Dedifferentiated amniotic fluid mesenchymal stem cell (primary cell): Measurements from ENCODE around the gene COLGALT1.
"Not testable (repeated sequence)": the region's sequence is repeated elsewhere in the genome, so short reads cannot be mapped to it uniquely, and the experiment has no call there.

Experiments used
- DNase-seq: peaks from one replicate; pipeline ENCODE4 v3.0.0-alpha.2; 2016; ENCODE audit errors: extremely low spot score

The COLGALT1 gene

GRCh38 chr19:17560205-17560595, 4.8 kb downstream of the COLGALT1 start:
- no peak for DNase-seq

- DNase-seq: no peak
Observed at GRCh38 chr19:17562097-17562496, 6.6 kb downstream of the COLGALT1 start.

- DNase-seq: no peak
Observed at GRCh38 chr19:17562561-17562960, 7.1 kb downstream of the COLGALT1 start.

GRCh38 chr19:17564781-17565180, 9.3 kb downstream of the COLGALT1 start:
- no peak for DNase-seq

- peak; percentile 16 for DNase-seq
Observed at GRCh38 chr19:17565611-17566010, 10.2 kb downstream of the COLGALT1 start.

- no peak for DNase-seq
Observed at GRCh38 chr19:17567940-17568339, 12.5 kb downstream of the COLGALT1 start.

- not testable (repeated sequence) for DNase-seq
Observed at GRCh38 chr19:17570291-17570690, 14.8 kb downstream of the COLGALT1 start.

GRCh38 chr19:17570791-17571190, 15.3 kb downstream of the COLGALT1 start:
- no peak for DNase-seq

- no peak for DNase-seq
Observed at GRCh38 chr19:17572638-17573037, 17.2 kb downstream of the COLGALT1 start.

- DNase-seq: no peak
Observed at GRCh38 chr19:17575871-17576757, 20.7 kb downstream of the COLGALT1 start.

- DNase-seq: no peak
Observed at GRCh38 chr19:17576758-17577456, 21.5 kb downstream of the COLGALT1 start.

- no peak for DNase-seq
Observed at GRCh38 chr19:17577457-17578097, 22.1 kb downstream of the COLGALT1 start.

- DNase-seq: no peak
Observed at GRCh38 chr19:17579661-17580244, 24.3 kb downstream of the COLGALT1 start.

- DNase-seq: no peak
Observed at GRCh38 chr19:17580470-17581144, 25.2 kb downstream of the COLGALT1 start.

GRCh38 chr19:17581211-17581874, 25.9 kb downstream of the COLGALT1 start:
- DNase-seq: no peak

- DNase-seq: no peak
Observed at GRCh38 chr19:17582613-17583012, 27.2 kb downstream of the COLGALT1 start.

GRCh38 chr19:17584132-17584531, 28.7 kb downstream of the COLGALT1 start:
- DNase-seq: no peak

- DNase-seq: not testable (repeated sequence)
Observed at GRCh38 chr19:17585395-17585794, 29.9 kb downstream of the COLGALT1 start.

GRCh38 chr19:17590866-17591265, 35.4 kb downstream of the COLGALT1 start:
- DNase-seq: no peak

- not testable (repeated sequence) for DNase-seq
Observed at GRCh38 chr19:17594296-17594695, 38.8 kb downstream of the COLGALT1 start.

GRCh38 chr19:17598063-17598462, 42.6 kb downstream of the COLGALT1 start:
- DNase-seq: not testable (repeated sequence)
